AG08395 (cell line): ENCODE data around the gene CEP164.

Experiments
- DNase-seq: peaks from one replicate; pipeline ENCODE4 v3.0.0; 2012; ENCODE audit warnings: mixed read lengths, low spot score

CEP164 gene

GRCh38 chr11:117421041-117421440 lies 93.4 kb downstream of the CEP164 start:
- no peak for DNase-seq

GRCh38 chr11:117421476-117421875 lies 93.8 kb downstream of the CEP164 start:
- no peak for DNase-seq

- DNase-seq: no peak
Measured at GRCh38 chr11:117423046-117423575, 95.5 kb downstream of the CEP164 start.

GRCh38 chr11:117424781-117425180 lies 97.1 kb downstream of the CEP164 start:
- peak; percentile 46 for DNase-seq

- DNase-seq: no peak
Measured at GRCh38 chr11:117425679-117426296, 98.1 kb downstream of the CEP164 start.

- peak; percentile 81 for DNase-seq
Measured at GRCh38 chr11:117426297-117426685, 98.6 kb downstream of the CEP164 start.

GRCh38 chr11:117426941-117427340 lies 99.3 kb downstream of the CEP164 start:
- no peak for DNase-seq

GRCh38 chr11:117427356-117427874 lies 99.8 kb downstream of the CEP164 start:
- no peak for DNase-seq

- no peak for DNase-seq
Measured at GRCh38 chr11:117428186-117428855, 100.7 kb downstream of the CEP164 start.

- DNase-seq: no peak
Measured at GRCh38 chr11:117428856-117429229, 101.2 kb downstream of the CEP164 start.

- no peak for DNase-seq
Measured at GRCh38 chr11:117430293-117430955, 102.8 kb downstream of the CEP164 start.

GRCh38 chr11:117431436-117431835 lies 103.8 kb downstream of the CEP164 start:
- DNase-seq: no peak

- DNase-seq: no peak
Measured at GRCh38 chr11:117433717-117434116, 106.1 kb downstream of the CEP164 start.

GRCh38 chr11:117434481-117434880 lies 106.8 kb downstream of the CEP164 start:
- DNase-seq: no peak

- no peak for DNase-seq
Measured at GRCh38 chr11:117435326-117435725, 107.7 kb downstream of the CEP164 start.

GRCh38 chr11:117437041-117437790 lies 109.6 kb downstream of the CEP164 start:
- no peak for DNase-seq

GRCh38 chr11:117437791-117438130 lies 110.1 kb downstream of the CEP164 start:
- no peak for DNase-seq

GRCh38 chr11:117438371-117439000 lies 110.8 kb downstream of the CEP164 start:
- DNase-seq: no peak

GRCh38 chr11:117439256-117439655 lies 111.6 kb downstream of the CEP164 start:
- no peak for DNase-seq

- no peak for DNase-seq
Measured at GRCh38 chr11:117440258-117440657, 112.6 kb downstream of the CEP164 start.

- DNase-seq: no peak
Measured at GRCh38 chr11:117441146-117441975, 113.7 kb downstream of the CEP164 start.
